HepG2 (cell line): ENCODE measurements around the gene PATZ1. TPM values are rescaled to one million over a fixed set of nuclear protein-coding genes. Genes with fewer than 3 reads are reported as not detected.

Source experiments
- KLF13 ChIP-seq: sonication (generic); formaldehyde crosslinking; IDR thresholded peaks from 2 replicates; pipeline ENCODE4 v1.4.0; 2020; ENCODE audit warnings: mild to moderate bottlenecking, missing genetic modification reagents
- MLLT10 ChIP-seq: sonication (generic); formaldehyde crosslinking; IDR thresholded peaks from 2 replicates; pipeline ENCODE4 v1.4.0; 2020; ENCODE audit warnings: missing genetic modification reagents
- MTA3 ChIP-seq: sonication (generic); formaldehyde crosslinking; IDR thresholded peaks from 2 replicates; pipeline ENCODE4 v1.4.0; 2020; ENCODE audit warnings: missing genetic modification reagents
- MYNN ChIP-seq: sonication (generic); formaldehyde crosslinking; IDR thresholded peaks from 2 replicates; pipeline ENCODE4 v1.4.0; 2020; ENCODE audit warnings: mild to moderate bottlenecking, low read depth, missing genetic modification reagents
- SATB2 ChIP-seq: sonication (generic); formaldehyde crosslinking; IDR thresholded peaks from 2 replicates; pipeline ENCODE4 v1.5.0; 2020; ENCODE audit warnings: missing genetic modification reagents
- TBX2 ChIP-seq: sonication (generic); formaldehyde crosslinking; IDR thresholded peaks from 2 replicates; pipeline ENCODE4 v1.5.0; 2020; ENCODE audit warnings: missing genetic modification reagents, mild to moderate bottlenecking, borderline replicate concordance
- TGIF2 ChIP-seq: IDR thresholded peaks from 2 replicates; pipeline ENCODE4 v1.6.1; 2016; ENCODE audit warnings: control low read depth, missing compliant biosample characterization
- ZBTB44 ChIP-seq: sonication (generic); formaldehyde crosslinking; IDR thresholded peaks from 2 replicates; pipeline ENCODE4 v1.4.0; 2020; ENCODE audit warnings: missing genetic modification reagents
- ZMYM3 ChIP-seq: sonication (generic); formaldehyde crosslinking; IDR thresholded peaks from 2 replicates; pipeline ENCODE4 v1.5.1; 2020; ENCODE audit warnings: mild to moderate bottlenecking, missing genetic modification reagents
- ZMYM4 ChIP-seq: sonication (generic); formaldehyde crosslinking; IDR thresholded peaks from 2 replicates; pipeline ENCODE4 v1.8.1; 2023; ENCODE audit warnings: mild to moderate bottlenecking, missing genetic modification reagents
- ZNF549 ChIP-seq: sonication (generic); formaldehyde crosslinking; IDR thresholded peaks from 2 replicates; pipeline ENCODE4 v1.5.0; 2020; ENCODE audit warnings: missing genetic modification reagents
- ZNF577 ChIP-seq: sonication (generic); formaldehyde crosslinking; IDR thresholded peaks from 2 replicates; pipeline ENCODE4 v1.4.0; 2020; ENCODE audit warnings: mild to moderate bottlenecking, low read depth, missing genetic modification reagents, borderline replicate concordance
- ZNF703 ChIP-seq: sonication (generic); formaldehyde crosslinking; IDR thresholded peaks from 2 replicates; pipeline ENCODE4 v1.5.1; 2020; ENCODE audit warnings: missing genetic modification reagents, mild to moderate bottlenecking, moderate library complexity, borderline replicate concordance
- ZNF713 ChIP-seq: sonication (generic); formaldehyde crosslinking; IDR thresholded peaks from 2 replicates; pipeline ENCODE4 v1.4.0; 2020; ENCODE audit warnings: mild to moderate bottlenecking, missing genetic modification reagents
- ZNF775 ChIP-seq: sonication (generic); formaldehyde crosslinking; IDR thresholded peaks from 2 replicates; pipeline ENCODE4 v1.4.0; 2020; ENCODE audit warnings: missing genetic modification reagents, mild to moderate bottlenecking, moderate library complexity, borderline replicate concordance
- polyA plus RNA-seq, 8 experiments: library from polyadenylated mRNA; depleted of rRNA in 3 of 8; stranded (reverse) in 7 of 8; unstranded in 1 of 8; fragments of >200 nt; fragmentation: Illumina TruSeq in 4 of 8; extraction: Trizol in 4 of 8; gene quantifications; 2 replicates each; pipeline versions ENCODE4 v1.2.1 to v1.2.3, GENCODE V29; 2011 to 2016; ENCODE audit warnings: low read depth in 4 of 8, missing spikeins in 1 of 8, mixed read lengths in 1 of 8; ENCODE audit not compliant: insufficient read depth in 1 of 8
- total RNA-seq, 5 experiments: library from RNA; depleted of rRNA; stranded (reverse); fragments of >200 nt; fragmentation: Illumina TruSeq; extraction: Trizol; gene quantifications; 2 replicates each; pipeline ENCODE4 v1.2.3, GENCODE V29; 2016; ENCODE audit warnings: low read depth in 1 of 5
- TF ChIP-seq, protein P1 (sequence below): sonication (generic); formaldehyde crosslinking; IDR thresholded peaks from 2 replicates; pipeline ENCODE4 v1.4.0; 2020; ENCODE audit warnings: missing genetic modification reagents, mild to moderate bottlenecking, borderline replicate concordance
- TF ChIP-seq, protein P2 (sequence below), 2 experiments: sonication (generic) in 1 of 2; formaldehyde crosslinking in 1 of 2; IDR thresholded peaks; 2 replicates each; pipeline versions ENCODE4 v1.6.1 to v1.9.0; 2014 to 2022; ENCODE audit warnings: antibody characterized with exemption in 1 of 2, borderline replicate concordance in 1 of 2, inconsistent platforms in 1 of 2, low read depth in 1 of 2, missing genetic modification reagents in 1 of 2

Gene PATZ1
- total and polyA plus RNA-seq, 2 of the 13 experiments (the other 11 are each of a cell fraction or from before 2014, with no cell fraction given), result 24.9 to 30.5 TPM

GRCh38 chr22:31290494-31291471 is 55.4 kb downstream of the PATZ1 start (continued):
- TF ChIP-seq, protein P1, sequence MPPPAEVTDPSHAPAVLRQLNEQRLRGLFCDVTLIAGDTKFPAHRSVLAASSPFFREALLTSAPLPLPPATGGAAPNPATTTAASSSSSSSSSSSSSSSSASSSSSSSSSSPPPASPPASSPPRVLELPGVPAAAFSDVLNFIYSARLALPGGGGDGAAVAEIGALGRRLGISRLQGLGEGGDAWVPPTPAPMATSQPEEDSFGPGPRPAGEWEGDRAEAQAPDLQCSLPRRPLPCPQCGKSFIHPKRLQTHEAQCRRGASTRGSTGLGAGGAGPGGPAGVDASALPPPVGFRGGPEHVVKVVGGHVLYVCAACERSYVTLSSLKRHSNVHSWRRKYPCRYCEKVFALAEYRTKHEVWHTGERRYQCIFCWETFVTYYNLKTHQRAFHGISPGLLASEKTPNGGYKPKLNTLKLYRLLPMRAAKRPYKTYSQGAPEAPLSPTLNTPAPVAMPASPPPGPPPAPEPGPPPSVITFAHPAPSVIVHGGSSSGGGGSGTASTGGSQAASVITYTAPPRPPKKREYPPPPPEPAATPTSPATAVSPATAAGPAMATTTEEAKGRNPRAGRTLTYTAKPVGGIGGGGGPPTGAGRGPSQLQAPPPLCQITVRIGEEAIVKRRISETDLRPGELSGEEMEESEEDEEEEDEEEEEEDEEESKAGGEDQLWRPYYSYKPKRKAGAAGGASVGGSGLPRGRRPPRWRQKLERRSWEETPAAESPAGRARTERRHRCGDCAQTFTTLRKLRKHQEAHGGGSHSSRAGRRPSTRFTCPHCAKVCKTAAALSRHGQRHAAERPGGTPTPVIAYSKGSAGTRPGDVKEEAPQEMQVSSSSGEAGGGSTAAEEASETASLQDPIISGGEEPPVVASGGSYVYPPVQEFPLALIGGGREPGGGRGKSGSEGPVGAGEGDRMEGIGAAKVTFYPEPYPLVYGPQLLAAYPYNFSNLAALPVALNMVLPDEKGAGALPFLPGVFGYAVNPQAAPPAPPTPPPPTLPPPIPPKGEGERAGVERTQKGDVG (CRISPR knock-in tag), result 0 out of 2 replicates have a peak, but pooled peaks have one; percentile 61
- TF ChIP-seq ZMYM3 (CRISPR knock-in tag), result no peak
- TF ChIP-seq, protein P2, sequence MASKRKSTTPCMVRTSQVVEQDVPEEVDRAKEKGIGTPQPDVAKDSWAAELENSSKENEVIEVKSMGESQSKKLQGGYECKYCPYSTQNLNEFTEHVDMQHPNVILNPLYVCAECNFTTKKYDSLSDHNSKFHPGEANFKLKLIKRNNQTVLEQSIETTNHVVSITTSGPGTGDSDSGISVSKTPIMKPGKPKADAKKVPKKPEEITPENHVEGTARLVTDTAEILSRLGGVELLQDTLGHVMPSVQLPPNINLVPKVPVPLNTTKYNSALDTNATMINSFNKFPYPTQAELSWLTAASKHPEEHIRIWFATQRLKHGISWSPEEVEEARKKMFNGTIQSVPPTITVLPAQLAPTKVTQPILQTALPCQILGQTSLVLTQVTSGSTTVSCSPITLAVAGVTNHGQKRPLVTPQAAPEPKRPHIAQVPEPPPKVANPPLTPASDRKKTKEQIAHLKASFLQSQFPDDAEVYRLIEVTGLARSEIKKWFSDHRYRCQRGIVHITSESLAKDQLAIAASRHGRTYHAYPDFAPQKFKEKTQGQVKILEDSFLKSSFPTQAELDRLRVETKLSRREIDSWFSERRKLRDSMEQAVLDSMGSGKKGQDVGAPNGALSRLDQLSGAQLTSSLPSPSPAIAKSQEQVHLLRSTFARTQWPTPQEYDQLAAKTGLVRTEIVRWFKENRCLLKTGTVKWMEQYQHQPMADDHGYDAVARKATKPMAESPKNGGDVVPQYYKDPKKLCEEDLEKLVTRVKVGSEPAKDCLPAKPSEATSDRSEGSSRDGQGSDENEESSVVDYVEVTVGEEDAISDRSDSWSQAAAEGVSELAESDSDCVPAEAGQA (IDR thresholded peaks at IDR 0.05; ENCODE audit: low read depth), result no peak
- TF ChIP-seq, protein P2 (CRISPR knock-in tag; IDR thresholded peaks at IDR 0.05; ENCODE audit: borderline replicate concordance), result peak; percentile 82; the same call in 1 of the 2 replicates
- no peak for TF ChIP-seq ZBTB44 (CRISPR knock-in tag)
- TF ChIP-seq SATB2 (CRISPR knock-in tag), result peak; percentile 93
- no peak for TF ChIP-seq ZNF775 (CRISPR knock-in tag)
- no peak for TF ChIP-seq ZNF577 (CRISPR knock-in tag)
- no peak for TF ChIP-seq MLLT10 (CRISPR knock-in tag)
- no peak for TF ChIP-seq KLF13 (CRISPR knock-in tag)
- no peak for TF ChIP-seq MYNN (CRISPR knock-in tag)
- TF ChIP-seq ZNF549 (CRISPR knock-in tag), result 0 out of 2 replicates have a peak, but pooled peaks have one; percentile 50
- no peak for TF ChIP-seq ZNF713 (CRISPR knock-in tag)
- peak; percentile 95 for TF ChIP-seq TBX2 (CRISPR knock-in tag)
- TF ChIP-seq MTA3 (CRISPR knock-in tag), result no peak
- peak; percentile 88; the same call in 1 of the 2 replicates for TF ChIP-seq ZMYM4 (CRISPR knock-in tag)
- TF ChIP-seq TGIF2 (CRISPR knock-in tag), result peak; percentile 71; the same call in 1 of the 2 replicates
- 0 out of 2 replicates have a peak, but pooled peaks have one; percentile 72 for TF ChIP-seq ZNF703 (CRISPR knock-in tag)
